Fibroblast of skin of right biceps (primary cell): ENCODE results near the gene HSP90AB1.

Experiments
- DNase-seq: peaks from one replicate; pipeline ENCODE4 v3.0.0-alpha.2; 2013

HSP90AB1 gene

GRCh38 chr6:44246663-44247337, at the start of gene HSP90AB1:
TSS of gene HSP90AB1 (plus strand) at chr6:44247101. CDS start at chr6:44248630, 1,529 bp downstream.
- DNase-seq, result peak; percentile 98

- no peak for DNase-seq
Measured at GRCh38 chr6:44198684-44199083, 48.2 kb upstream of the HSP90AB1 start.

GRCh38 chr6:44199883-44200282, 47.0 kb upstream of the HSP90AB1 start:
- no peak for DNase-seq

GRCh38 chr6:44201200-44201599, 45.7 kb upstream of the HSP90AB1 start:
- no peak for DNase-seq

GRCh38 chr6:44201638-44202303, 45.1 kb upstream of the HSP90AB1 start:
- no peak for DNase-seq

GRCh38 chr6:44202332-44202971, 44.4 kb upstream of the HSP90AB1 start:
- no peak for DNase-seq

- DNase-seq, result no peak
Measured at GRCh38 chr6:44202972-44203750, 43.7 kb upstream of the HSP90AB1 start.

GRCh38 chr6:44203955-44204354, 42.9 kb upstream of the HSP90AB1 start:
- no peak for DNase-seq

- no peak for DNase-seq
Measured at GRCh38 chr6:44207966-44208365, 38.9 kb upstream of the HSP90AB1 start.

- DNase-seq, result no peak
Measured at GRCh38 chr6:44211284-44211683, 35.6 kb upstream of the HSP90AB1 start.

- DNase-seq, result no peak
Measured at GRCh38 chr6:44214307-44214706, 32.6 kb upstream of the HSP90AB1 start.

GRCh38 chr6:44216677-44217331, 30.1 kb upstream of the HSP90AB1 start, which contains the start of gene MYMX:
TSS of gene MYMX (plus strand) at chr6:44216926. CDS start at chr6:44217472, 546 bp downstream.
- no peak for DNase-seq

- DNase-seq, result no peak
Measured at GRCh38 chr6:44217332-44218143, 29.4 kb upstream of the HSP90AB1 start.

GRCh38 chr6:44219053-44219814, 27.7 kb upstream of the HSP90AB1 start:
- DNase-seq, result peak; percentile 18

GRCh38 chr6:44219815-44220784, 26.8 kb upstream of the HSP90AB1 start:
- DNase-seq, result no peak

- DNase-seq, result no peak
Measured at GRCh38 chr6:44220913-44221290, 26.0 kb upstream of the HSP90AB1 start.

GRCh38 chr6:44221291-44221960, 25.5 kb upstream of the HSP90AB1 start:
- DNase-seq, result peak; percentile 70

- DNase-seq, result no peak
Measured at GRCh38 chr6:44221961-44222335, 25.0 kb upstream of the HSP90AB1 start.
